Posterior vena cava (tissue), 2 donors: ENCODE data around the gene APBB1IP. TPM values are rescaled to one million over a fixed set of nuclear protein-coding genes. Genes with fewer than 3 reads are reported as not detected.
"Not testable (repeated sequence)": the region's sequence is repeated elsewhere in the genome, so short reads cannot be mapped to it uniquely, and the experiment has no call there.

Source experiments
- DNase-seq: peaks from one replicate; pipeline ENCODE4 v3.0.0-alpha.2; 2020; ENCODE audit warnings: low spot score
- intact Hi-C, 2 donors: fragments of 100-400 bp; cut with DNase I; formaldehyde crosslinking; loops; one replicate each; pipeline versions ENCODE4 v1.14.1 to v1.14.2; 2022 to 2023
- total RNA-seq, 2 donors: library from RNA; stranded (reverse); fragmentation: NEBNext Ultra II Directional; extraction: Animal tissue kit (Norgen Biotek cat#: 25700); gene quantifications; one replicate each; pipeline ENCODE4 v1.2.1, GENCODE V29; 2021
- donor health status: DM: yes; HTN: yes; CAD: no.
- donor health status: DM: yes; HTN: yes; CAD: no.

Gene APBB1IP
- total RNA-seq, 2 donors from 2014 or later, result 8.4 to 20.5 TPM

- no peak for DNase-seq
- intact Hi-C loops, result no loop called here
Observed at GRCh38 chr10:26528715-26529393, 90.7 kb downstream of the APBB1IP start.

DNA sequence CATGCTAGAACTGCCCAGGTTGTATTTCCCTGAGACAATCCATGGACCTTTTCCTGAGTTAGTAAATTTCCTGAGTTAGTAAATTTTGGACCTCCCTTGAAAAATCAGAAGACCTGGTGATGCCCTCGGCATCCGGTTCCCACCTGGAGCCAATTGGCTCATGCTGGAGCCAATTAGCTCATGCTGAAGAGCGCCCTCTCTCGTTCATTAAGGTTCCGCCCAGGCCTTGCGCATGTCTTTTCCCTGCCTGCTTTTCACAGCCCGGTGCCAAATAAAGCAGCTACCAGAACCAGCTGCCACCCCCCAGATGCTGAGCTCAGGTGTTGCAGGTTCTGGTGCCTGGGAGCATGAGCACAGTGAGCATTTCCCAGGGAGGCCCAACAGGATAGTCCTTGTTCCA is 96.2 kb downstream of the APBB1IP start:
- intact Hi-C loops, result no loop called here
- DNase-seq, result no peak

GRCh38 chr10:26540601-26541000 is 102.5 kb downstream of the APBB1IP start:
- no peak for DNase-seq
- intact Hi-C loops, result no loop called here

- intact Hi-C loops, result no loop called here
- DNase-seq, result no peak
Observed at GRCh38 chr10:26543567-26544306, 105.6 kb downstream of the APBB1IP start.

GRCh38 chr10:26544932-26545331 is 106.8 kb downstream of the APBB1IP start:
- intact Hi-C loops, result no loop called here
- DNase-seq, result no peak

- intact Hi-C loops, result loop anchor here in 1 of 2 donors (10.0 kb wide), 1 partner anchor 216 kb away; no protein-coding TSS in a partner anchor
- DNase-seq, result no peak
Observed at GRCh38 chr10:26550774-26551526, 112.8 kb downstream of the APBB1IP start.

- intact Hi-C loops, result loop anchor here in 1 of 2 donors (10.0 kb wide), 1 partner anchor 219 kb away; no protein-coding TSS in a partner anchor
- DNase-seq, result no peak
Observed at GRCh38 chr10:26554246-26554645, 116.1 kb downstream of the APBB1IP start.

- DNase-seq, result no peak
- intact Hi-C loops, result loop anchor here (5.0 to 10.0 kb wide), 2 partner anchors 219 to 221 kb away; no protein-coding TSS in a partner anchor
Observed at GRCh38 chr10:26555719-26556368, 117.7 kb downstream of the APBB1IP start.

GRCh38 chr10:26556748-26557640 is 118.9 kb downstream of the APBB1IP start:
- intact Hi-C loops, result loop anchor here (5.0 to 10.0 kb wide), 2 partner anchors 220 to 222 kb away; no protein-coding TSS in a partner anchor
- DNase-seq, result no peak

DNA sequence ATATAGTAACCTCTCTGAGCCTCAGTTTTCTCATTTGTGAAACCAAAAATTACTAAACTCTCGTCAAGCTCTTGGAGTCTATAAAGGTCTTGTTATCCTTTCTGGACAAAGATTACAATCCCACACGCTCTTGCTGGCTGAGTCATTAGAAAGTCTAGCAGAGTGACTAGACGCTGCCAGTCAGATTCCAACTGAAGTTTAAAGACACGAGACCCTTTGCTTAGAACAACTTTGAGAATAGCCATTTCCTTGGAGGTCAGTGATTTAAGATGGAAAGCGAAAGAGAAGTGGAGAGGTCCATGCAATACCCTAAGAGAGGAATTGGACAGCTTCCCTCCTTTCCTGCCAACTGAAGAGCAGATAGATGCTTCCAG is 119.5 kb downstream of the APBB1IP start:
- intact Hi-C loops, result loop anchor here (5.0 to 10.0 kb wide), 2 partner anchors 220 to 223 kb away; no protein-coding TSS in a partner anchor
- DNase-seq, result no peak

DNA sequence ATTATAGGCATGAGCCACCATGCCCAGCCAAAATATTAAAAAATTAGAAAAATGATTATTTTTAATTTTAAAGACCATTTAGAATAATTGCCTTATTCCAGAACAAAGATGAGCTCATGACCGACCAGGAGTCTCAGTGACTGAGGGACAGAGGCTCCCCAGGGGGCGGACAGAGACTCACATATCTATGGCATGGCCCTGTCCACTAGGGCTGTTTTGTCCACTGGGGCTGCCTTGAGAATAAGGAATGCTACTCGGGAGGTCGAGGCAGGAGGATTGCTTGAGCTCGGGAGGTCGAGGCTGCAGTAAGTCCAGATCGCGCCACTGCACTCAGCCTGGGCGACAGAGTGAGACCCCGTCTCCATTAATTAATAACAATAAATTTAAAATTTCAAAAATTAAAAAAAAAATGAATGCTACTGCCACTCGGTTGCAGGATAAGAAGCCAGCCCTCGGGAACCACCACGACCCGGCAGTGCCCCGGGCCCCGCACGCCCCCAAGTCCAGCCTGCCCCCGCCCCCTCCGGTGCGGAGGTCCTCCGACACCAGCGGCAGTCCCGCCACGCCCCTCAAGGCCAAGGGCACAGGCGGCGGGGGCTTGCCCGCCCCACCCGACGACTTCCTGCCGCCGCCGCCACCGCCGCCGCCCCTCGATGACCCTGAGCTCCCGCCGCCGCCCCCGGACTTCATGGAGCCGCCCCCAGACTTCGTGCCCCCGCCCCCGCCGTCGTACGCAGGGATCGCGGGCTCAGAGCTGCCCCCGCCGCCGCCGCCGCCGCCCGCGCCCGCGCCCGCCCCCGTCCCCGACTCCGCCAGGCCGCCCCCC is 128.6 kb downstream of the APBB1IP start:
- intact Hi-C loops, result no loop called here
- no peak for DNase-seq

DNA sequence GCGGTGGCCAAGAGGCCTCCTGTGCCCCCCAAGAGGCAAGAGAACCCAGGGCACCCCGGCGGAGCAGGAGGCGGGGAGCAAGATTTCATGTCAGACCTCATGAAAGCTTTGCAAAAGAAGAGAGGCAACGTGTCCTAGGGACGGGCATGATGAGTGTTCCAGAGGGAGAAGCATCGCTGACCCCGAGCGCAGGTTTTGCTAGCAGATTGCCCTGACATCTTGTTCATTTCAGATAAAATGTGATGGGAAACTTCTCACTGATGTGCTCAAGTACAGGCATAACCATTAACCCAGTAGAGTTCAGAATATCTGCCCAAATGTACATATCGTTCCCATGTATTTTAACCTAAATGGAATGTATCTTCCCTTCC is 129.2 kb downstream of the APBB1IP start:
- intact Hi-C loops, result no loop called here
- no peak for DNase-seq

- intact Hi-C loops, result no loop called here
- DNase-seq, result no peak
Observed at GRCh38 chr10:26571655-26572054, 133.5 kb downstream of the APBB1IP start.

DNA sequence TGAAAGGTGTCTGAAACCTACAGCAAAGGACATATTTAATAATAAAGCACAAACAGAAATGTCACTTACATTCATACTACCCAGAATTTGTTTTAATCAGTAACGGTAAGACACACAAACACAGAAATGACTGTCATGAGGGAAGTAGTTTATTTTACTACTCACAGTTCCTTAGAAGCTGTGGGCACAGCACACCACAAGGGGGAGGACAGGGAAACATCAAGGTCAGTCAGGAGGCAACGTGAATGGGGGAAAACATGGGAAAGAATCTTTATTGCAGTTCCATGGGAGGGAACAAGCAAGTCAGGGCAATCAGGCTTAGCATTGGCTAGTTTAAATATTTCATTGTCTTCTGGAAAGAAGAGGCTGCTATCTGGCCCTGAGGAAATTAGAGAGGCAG is 135.5 kb downstream of the APBB1IP start:
- intact Hi-C loops, result no loop called here
- DNase-seq, result no peak

GRCh38 chr10:26574783-26575182 is 136.6 kb downstream of the APBB1IP start:
- intact Hi-C loops, result no loop called here

GRCh38 chr10:26578371-26578770 is 140.2 kb downstream of the APBB1IP start:
- DNase-seq, intact Hi-C loops: not testable (repeated sequence)

More at GRCh38 chr10:26574783-26575182, 136.6 kb downstream of the APBB1IP start:
- no peak for DNase-seq

- intact Hi-C loops, result no loop called here
- DNase-seq, result no peak
Observed at GRCh38 chr10:26579256-26580063, 141.3 kb downstream of the APBB1IP start.
